ENCODE measurements around the gene RCAN1. TPM values are rescaled to one million over a fixed set of nuclear protein-coding genes. Genes with fewer than 3 reads are reported as not detected.

The RCAN1 gene
- total and polyA plus RNA-seq, 2 of the 13 experiments (the other 11 are each of a cell fraction or from before 2014, with no cell fraction given): 9.4 to 34.1 TPM

- no peak for TF ChIP-seq STAT6 (CRISPR knock-in tag; IDR thresholded peaks at IDR 0.05; ENCODE audit: borderline replicate concordance)
- TF ChIP-seq RBAK (CRISPR knock-in tag; IDR thresholded peaks at IDR 0.05): no peak
- no peak for TF ChIP-seq ZSCAN29 (CRISPR knock-in tag; conservative IDR thresholded peaks at IDR 0.05)
- TF ChIP-seq ZNF446 (CRISPR knock-in tag; IDR thresholded peaks at IDR 0.05): no peak
- peak; percentile 85; the same call in 1 of the 2 replicates for TF ChIP-seq SNAPC4 (CRISPR knock-in tag; IDR thresholded peaks at IDR 0.05)
- TF ChIP-seq POGZ (CRISPR knock-in tag; IDR thresholded peaks at IDR 0.05): peak; percentile 36; the same call in 1 of the 2 replicates
- no peak; the same call in 1 of the 2 replicates for TF ChIP-seq ZNF501 (CRISPR knock-in tag; IDR thresholded peaks at IDR 0.05)
- peak; percentile 31; the same call in 1 of the 2 replicates for TF ChIP-seq UBTF (CRISPR knock-in tag; IDR thresholded peaks at IDR 0.05)
- peak; percentile 55; the same call in 1 of the 2 replicates for TF ChIP-seq JUND (CRISPR knock-in tag; IDR thresholded peaks at IDR 0.05)
- peak; percentile 63; the same call in 1 of the 2 replicates for TF ChIP-seq SIN3A (IDR thresholded peaks at IDR 0.05; ENCODE audit: borderline replicate concordance, low read depth, low read length)
- TF ChIP-seq MAZ (IDR thresholded peaks at IDR 0.05; ENCODE audit: borderline replicate concordance, low read depth, low read length): peak; percentile 75; the same call in 1 of the 2 replicates
- TF ChIP-seq MAZ (CRISPR knock-in tag; IDR thresholded peaks at IDR 0.05; ENCODE audit: low read depth): no peak
- TF ChIP-seq HNF1B (CRISPR knock-in tag; IDR thresholded peaks at IDR 0.05): peak; percentile 50; the same call in 1 of the 2 replicates
These were observed 88.2 kb downstream of the RCAN1 start (continued) for GRCh38 chr21:34526618-34527290.

All from HepG2 (cell line).